NOMO-1 (cell line): ENCODE results near the gene FBLN1.

ENCODE experiments used
- DNase-seq, 2 experiments: peaks; one replicate each; lab custom pipeline; 2025; ENCODE audit not compliant: unreplicated experiment in 2 of 2; lab: John Stamatoyannopoulos, UW

Gene FBLN1

GRCh38 chr22:45564349-45565030, 61.8 kb downstream of the FBLN1 start:
- DNase-seq, result no peak

DNA sequence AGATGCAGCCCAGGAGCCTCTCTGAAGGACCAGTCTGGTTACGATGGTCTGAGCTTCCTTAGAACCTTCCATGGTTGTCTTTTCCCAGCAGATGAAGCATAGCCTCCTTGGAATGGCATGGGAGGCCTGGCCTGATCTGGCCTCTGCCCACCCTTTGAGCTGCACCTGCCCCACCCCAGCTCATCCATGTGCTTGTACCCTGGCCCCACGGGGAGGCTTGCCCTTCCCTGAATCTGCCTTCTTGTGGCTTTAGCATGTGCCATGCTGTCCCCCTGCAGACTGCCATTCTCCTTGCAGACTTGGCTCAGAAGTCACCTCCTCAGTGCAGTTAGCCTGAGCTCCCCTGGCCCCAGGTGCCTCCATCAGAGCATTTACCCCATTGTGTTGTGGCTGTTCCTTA, 62.5 kb downstream of the FBLN1 start:
- DNase-seq, result no peak

DNA sequence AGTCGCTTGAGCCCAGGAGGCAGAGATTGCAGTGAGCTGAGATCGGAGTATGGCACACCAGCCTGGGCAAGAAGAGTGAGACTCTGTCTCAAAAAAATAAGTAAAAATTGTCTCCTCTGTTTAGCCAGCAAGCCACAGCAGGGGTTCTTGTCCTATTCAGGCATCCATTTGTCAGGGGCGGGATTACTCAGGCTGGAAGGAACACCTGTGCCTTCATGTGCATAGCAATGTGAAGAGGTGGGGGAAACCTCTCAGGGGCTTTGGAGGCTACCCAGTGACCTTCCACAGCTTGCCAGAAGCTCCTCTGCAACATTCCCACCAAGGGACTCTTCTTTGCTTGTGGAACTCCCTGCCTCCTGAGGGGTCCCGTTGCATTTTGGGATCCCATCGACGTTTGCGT, 63.3 kb downstream of the FBLN1 start:
- no peak for DNase-seq

DNA sequence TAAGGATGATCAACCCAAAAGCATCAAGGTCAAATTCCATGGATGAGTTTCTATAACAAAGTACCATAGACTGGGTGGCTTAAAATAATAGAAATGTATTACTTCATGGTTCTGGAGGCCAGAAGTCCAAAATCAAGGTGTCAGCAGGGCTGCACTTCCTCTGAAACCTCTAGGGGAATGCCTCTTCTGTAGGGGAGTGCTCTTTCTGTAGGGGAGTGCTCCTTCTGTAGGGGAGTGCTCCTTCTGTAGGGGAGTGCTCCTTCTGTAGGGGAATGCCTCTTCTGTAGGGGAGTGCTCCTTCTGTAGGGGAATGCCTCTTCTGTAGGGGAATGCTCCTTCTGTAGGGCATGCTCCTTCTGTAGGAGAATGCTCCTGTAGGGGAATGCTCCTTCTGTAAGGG, 65.5 kb downstream of the FBLN1 start:
- no peak for DNase-seq

DNA sequence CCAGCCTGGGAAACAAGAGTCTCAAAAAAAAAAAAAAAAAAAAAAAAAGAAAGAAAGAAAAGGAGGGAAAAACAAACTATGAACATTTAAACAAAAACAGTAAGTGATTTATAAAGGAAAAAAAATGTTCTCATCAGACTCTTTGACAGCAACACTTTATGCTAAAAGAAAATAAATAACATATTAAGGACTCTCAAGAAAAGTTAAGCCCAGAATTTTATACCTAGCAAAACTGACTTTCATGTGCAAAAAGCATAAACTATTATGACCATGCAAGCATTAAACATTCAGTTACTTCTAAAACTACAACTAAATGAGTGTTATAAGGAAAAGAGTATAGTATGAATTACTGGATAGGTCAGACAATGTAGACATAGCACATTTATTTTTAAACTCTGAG, 68.4 kb downstream of the FBLN1 start:
- no peak for DNase-seq

DNA sequence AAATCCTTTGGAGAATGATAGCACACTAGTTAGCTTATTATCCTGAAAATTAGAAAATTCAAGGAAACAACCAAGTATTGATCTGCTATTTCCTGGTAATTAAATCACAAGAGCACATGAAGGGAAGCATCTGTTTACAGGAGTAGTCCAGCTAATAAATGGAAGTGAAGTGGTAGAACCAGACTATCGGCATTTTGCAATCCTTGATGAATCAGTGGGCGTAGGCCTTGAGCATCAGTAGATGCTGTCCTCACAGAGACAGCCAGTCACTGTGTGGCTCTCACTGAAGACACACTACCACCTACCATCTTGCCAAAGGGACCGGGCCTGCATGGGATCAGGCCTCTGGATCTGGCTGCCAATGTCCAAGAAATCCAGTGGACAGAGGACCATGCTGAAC, 69.8 kb downstream of the FBLN1 start:
- DNase-seq, result no peak

GRCh38 chr22:45574069-45574703, 71.5 kb downstream of the FBLN1 start:
- no peak for DNase-seq

- no peak for DNase-seq
Measured at GRCh38 chr22:45575173-45575572, 72.5 kb downstream of the FBLN1 start.

DNA sequence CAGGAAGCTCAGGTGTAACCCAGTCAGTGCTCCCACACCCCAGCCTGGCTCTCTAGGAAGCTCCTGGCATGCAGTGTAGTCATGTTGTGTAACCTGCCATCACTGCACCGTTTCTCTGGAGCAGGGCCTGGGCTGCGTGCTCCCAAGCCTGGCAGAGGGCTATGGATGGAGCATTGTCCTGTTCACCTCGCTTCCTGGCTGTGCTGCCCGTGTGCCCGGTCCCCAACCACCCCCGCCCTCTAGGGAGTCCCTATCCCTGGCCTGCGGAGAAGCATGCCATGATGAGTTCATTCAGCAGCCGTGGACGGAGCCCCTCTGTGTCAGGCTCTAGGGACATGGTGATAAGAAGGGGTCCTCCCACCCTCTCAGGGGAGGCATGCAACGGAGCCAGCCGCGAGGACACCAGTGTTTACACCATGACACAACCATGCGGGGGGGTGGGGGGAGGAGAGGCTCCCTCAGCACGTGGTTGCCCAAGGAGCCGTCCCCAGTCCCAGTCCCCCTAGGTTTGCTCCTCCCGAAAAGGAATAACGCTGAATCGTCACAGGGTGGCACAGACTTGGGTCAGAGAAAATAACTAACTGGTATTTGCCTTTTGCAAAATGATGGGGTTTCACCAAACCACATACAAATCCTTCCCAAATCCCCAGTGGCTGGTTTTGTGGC, 73.1 kb downstream of the FBLN1 start:
- DNase-seq, result no peak

DNA sequence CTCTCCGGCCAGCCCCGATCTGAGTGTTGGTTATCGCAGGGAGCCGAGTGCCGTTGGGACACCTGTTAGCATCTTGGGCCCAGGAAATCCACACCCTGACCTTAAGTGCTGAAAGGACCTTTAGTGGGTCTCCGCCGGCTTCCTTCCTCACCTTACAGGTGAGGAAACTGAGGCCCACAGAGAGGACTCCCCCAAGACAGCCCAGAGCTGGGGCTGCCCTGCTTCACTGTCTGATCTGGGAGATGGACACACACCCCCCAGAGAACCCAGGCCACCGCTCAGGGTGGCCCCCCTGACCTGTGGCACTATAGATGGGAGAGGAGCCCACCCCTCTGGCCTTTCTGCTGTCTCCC, 73.6 kb downstream of the FBLN1 start:
- DNase-seq, result no peak

DNA sequence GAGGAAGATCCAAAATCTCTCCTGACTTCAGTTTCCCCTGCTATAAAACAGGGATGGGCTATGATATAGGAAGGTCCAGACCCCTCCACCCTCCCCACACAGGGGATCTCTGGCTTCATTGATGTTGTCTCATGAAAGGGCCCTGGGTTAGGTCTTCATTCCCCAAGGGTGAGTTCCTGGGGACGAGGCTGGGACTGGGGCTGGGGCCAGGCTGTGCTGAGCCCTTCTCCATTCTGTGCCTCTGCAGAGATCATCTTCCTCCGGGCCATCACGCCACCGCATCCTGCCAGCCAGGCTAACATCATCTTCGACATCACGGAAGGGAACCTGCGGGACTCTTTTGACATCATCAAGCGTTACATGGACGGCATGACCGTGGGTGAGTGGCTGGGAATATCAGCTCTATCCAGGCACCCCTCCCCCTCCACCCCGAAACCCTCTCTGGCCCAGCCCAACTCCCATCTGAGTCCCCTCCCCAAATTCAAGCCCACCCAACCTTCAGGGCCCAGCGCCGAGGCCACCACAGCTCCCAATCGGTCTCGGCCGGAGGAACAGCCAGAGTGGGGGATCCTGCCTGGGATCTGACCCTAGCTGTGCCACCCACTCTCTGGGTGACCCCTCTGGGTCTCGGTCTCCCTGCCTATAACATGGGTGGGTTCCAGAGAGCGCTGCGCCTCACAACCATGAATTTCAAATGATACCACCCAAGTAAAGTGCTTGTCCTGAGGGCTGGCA, 74.2 kb downstream of the FBLN1 start:
- no peak for DNase-seq

- peak; percentile 79 to 88 for DNase-seq
Measured at GRCh38 chr22:45577746-45578523, 75.3 kb downstream of the FBLN1 start.

DNA sequence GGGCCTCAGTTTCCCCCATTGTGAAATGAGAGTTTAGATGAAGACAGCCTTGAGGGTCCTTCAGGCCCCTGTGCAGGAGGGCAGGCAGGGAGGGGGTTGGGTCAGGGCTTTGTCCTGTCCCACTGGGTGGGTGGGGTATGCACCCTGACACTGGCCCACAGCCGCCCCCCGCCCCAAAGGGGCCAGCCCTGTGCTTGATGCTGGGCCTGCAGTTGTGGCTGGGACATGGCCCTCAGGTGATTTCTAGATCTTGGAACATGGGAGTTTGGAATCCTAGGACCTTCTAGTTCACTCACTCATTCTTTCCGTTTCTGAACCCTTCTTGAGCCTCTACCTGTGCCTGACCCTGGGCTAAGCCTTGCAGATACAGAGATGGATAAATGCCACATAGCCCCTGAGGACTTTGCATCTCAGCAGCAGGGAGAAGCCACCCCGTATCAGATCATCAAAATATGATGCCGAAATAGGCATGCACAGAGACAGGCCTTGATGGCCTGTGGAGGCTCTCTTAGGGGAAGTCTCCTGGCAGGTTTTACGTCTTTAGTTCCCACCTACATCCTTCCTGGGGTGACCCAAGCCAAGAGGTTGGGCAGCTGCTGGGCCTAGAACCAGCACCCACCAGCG, 76.0 kb downstream of the FBLN1 start:
- DNase-seq, result no peak

- DNase-seq, result no peak
Measured at GRCh38 chr22:45579306-45579705, 76.6 kb downstream of the FBLN1 start.

DNA sequence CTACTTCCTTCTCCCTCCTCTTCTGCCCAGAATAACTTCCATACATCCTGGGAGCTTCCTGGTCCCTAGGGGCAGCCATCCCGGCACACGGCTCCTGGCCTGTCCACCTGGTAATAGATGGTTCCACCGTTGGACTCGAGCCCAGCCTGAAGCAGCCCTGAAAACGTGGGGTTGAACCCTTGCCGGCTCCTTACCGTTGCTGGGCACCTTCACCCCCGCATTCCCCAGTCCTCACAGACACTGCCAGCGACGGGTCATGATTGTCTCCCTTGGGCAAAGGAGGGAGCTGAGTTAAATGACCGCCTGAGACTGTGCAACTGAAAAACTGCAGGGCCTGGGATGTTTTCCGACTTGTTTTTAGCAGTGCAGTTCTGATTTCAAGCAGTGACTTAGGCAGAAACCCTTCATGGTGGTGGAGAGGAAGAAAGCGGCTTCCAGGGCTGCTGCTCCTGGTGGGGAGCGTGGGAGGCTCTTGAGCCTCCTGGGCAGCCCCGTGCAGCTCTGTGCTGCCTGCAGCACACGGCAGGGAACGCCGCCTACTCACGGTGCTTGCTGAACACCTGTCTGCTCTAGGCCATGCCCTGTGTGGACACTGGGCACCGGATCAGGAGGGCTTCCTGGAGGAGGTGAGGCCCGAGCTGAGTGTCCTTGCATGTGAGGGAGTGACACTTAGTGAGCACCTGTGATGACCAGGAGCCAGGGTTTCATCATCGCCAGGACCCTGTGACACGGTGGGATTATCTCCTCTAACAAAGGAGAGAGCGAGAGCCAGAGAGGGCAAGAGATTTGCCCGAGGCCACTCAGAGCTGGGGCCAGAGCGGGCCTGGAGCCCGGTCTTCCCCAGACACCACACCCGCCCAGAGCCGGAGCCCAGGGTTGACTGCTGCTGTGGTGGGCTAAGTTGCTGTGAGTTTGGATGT, 77.4 kb downstream of the FBLN1 start:
- DNase-seq, result no peak

DNA sequence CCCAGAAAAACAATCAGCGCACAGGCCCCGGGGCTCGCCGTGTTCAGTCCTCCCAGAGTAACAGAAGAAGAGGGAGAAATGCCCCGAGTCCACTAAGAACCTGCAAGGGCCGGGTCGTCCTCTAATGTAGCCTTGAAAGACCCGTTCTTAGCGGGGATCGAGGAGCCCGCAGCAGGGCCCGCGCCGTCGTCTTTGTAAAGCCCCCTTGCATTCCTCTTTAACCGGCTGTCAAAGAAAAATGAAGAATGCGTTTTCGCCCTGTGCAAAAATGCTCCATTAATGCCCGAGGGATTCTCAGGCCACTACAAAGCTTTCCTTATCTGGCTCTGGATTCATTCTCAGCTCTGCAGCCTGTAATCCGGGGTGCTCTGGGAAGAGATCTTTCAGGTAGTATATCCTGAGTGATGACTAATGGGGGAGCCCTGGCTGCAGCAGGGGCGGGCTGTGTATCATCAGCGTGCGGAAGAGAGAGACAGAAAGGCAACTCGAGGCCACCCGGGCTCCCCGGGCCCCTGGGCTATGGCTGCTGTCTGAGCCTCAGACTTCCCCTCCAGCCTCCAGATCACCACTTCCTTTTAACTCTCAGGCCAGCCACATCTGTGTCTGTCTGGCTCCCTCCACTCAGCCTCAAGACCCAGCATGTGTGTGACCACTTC, 78.2 kb downstream of the FBLN1 start:
- DNase-seq, result peak; percentile 68 to 74

GRCh38 chr22:45581549-45582080, 78.9 kb downstream of the FBLN1 start:
- no peak for DNase-seq

DNA sequence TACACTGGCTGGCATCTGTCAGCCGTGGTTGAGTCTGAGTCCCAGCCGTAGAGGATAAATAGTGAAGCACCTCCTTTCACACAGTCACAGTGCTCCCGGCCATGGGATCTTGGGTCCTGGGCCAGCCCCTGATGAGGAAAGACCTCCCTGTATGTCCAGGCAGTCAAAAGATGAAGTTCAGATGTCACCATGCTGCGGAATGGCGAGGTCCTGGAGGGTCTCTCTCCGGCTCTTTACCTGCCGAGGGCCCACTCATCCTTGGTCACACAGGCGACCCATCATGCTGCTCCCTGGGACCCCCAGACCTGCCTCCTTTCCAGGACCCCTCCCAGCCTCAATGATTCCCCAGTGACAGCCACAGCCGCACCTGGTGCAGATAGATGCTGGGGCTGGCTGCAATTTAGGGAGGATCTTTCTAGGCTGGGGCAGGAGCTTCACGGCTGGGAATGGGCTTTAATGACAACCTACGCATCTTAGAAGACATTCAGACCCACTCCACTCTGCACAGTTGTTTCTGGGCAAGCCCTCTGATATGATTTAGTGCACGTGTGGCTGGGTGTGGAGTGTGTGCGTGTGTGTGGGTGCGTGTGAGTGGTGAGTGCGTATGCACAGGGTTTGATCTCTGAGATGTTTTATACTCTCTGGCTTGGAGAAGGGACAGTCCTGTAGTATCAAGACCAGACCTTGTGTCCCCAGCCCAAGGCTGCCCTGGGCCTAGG, 79.7 kb downstream of the FBLN1 start:
- DNase-seq, result no peak
